Thyroid gland (tissue), 4 donors: Measurements from ENCODE around the gene SPTBN4.

Experiments
- POLR2A ChIP-seq, 2 donors: fragments of 450-650 bp; IDR thresholded peaks; one replicate each; pipeline ENCODE4 v1.6.1; 2017; ENCODE audit warnings: antibody characterized with exemption in 2 of 2, mild to moderate bottlenecking in 2 of 2, moderate library complexity in 1 of 2
- TF ChIP-seq, protein P1 (sequence below), 6 experiments: fragments of 200-600 bp in 3 of 6; fragments of 450-650 bp in 3 of 6; sonication (generic) in 3 of 6; IDR thresholded peaks; one replicate each; pipeline ENCODE4 v1.5.1; 2016 to 2019; ENCODE audit warnings: antibody characterized with exemption in 6 of 6, mild to moderate bottlenecking in 2 of 6, inconsistent platforms in 1 of 6, moderate library complexity in 1 of 6

DNA sequence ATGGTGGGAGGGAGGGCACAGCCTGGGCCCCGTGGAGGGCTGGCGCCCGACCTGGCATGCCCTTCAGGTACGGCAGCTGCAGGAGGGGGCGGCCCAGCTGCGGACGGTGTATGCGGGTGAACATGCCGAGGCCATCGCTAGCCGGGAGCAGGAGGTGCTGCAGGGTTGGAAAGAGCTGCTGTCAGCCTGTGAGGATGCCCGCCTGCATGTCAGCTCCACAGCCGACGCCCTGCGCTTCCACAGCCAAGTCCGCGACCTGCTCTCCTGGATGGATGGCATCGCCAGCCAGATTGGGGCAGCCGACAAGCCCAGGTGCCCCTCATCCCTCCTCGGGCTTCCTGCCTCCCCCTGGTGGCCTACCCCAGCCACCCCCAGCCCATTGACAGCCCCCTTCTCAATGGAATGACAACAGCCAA, 93.3 kb downstream of the SPTBN4 start:
- TF ChIP-seq, protein P1, sequence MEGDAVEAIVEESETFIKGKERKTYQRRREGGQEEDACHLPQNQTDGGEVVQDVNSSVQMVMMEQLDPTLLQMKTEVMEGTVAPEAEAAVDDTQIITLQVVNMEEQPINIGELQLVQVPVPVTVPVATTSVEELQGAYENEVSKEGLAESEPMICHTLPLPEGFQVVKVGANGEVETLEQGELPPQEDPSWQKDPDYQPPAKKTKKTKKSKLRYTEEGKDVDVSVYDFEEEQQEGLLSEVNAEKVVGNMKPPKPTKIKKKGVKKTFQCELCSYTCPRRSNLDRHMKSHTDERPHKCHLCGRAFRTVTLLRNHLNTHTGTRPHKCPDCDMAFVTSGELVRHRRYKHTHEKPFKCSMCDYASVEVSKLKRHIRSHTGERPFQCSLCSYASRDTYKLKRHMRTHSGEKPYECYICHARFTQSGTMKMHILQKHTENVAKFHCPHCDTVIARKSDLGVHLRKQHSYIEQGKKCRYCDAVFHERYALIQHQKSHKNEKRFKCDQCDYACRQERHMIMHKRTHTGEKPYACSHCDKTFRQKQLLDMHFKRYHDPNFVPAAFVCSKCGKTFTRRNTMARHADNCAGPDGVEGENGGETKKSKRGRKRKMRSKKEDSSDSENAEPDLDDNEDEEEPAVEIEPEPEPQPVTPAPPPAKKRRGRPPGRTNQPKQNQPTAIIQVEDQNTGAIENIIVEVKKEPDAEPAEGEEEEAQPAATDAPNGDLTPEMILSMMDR (IDR thresholded peaks at IDR 0.05), result no peak
- TF ChIP-seq POLR2A (IDR thresholded peaks at IDR 0.05), result no peak
